Measurements from ENCODE around the gene CNNM2.
A peak's percentile ranks its signal among the peaks of the same experiment; 100 is the strongest.

The CNNM2 gene

GRCh38 chr10:103069453-103070331 lies 151.6 kb downstream of the CNNM2 start:
- TF ChIP-seq CTCF (conservative IDR thresholded peaks at IDR 0.05; ENCODE audit: low read depth, low read length), result peak; percentile 75
- H3K4me3 ChIP-seq (ENCODE audit: low read length), result no peak overlapping the region
- DNase-seq (ENCODE audit: low read depth), result no peak

- TF ChIP-seq CTCF (conservative IDR thresholded peaks at IDR 0.05; ENCODE audit: low read depth, low read length), result no peak
- H3K4me3 ChIP-seq (ENCODE audit: low read length), result no peak overlapping the region
- DNase-seq (ENCODE audit: low read depth), result no peak
These were observed 154.2 kb downstream of the CNNM2 start for GRCh38 chr10:103072276-103072675.

- H3K4me3 ChIP-seq (ENCODE audit: low read length), result no peak overlapping the region
- no peak for DNase-seq (ENCODE audit: low read depth)
- no peak for TF ChIP-seq CTCF (conservative IDR thresholded peaks at IDR 0.05; ENCODE audit: low read depth, low read length)
These were observed 154.8 kb downstream of the CNNM2 start for GRCh38 chr10:103072891-103073290.

GRCh38 chr10:103077020-103077419 lies 158.9 kb downstream of the CNNM2 start:
- TF ChIP-seq CTCF (conservative IDR thresholded peaks at IDR 0.05; ENCODE audit: low read depth, low read length), result no peak
- H3K4me3 ChIP-seq (ENCODE audit: low read length), result no peak overlapping the region
- no peak for DNase-seq (ENCODE audit: low read depth)

GRCh38 chr10:103077491-103078308 lies 159.6 kb downstream of the CNNM2 start:
- TF ChIP-seq CTCF (conservative IDR thresholded peaks at IDR 0.05; ENCODE audit: low read depth, low read length), result no peak
- no peak for DNase-seq (ENCODE audit: low read depth)
- H3K4me3 ChIP-seq (ENCODE audit: low read length), result no peak overlapping the region

- no peak overlapping the region for H3K4me3 ChIP-seq (ENCODE audit: low read length)
- no peak for TF ChIP-seq CTCF (conservative IDR thresholded peaks at IDR 0.05; ENCODE audit: low read depth, low read length)
- no peak for DNase-seq (ENCODE audit: low read depth)
These were observed 160.2 kb downstream of the CNNM2 start for GRCh38 chr10:103078309-103078615.
